ENCODE measurements around the gene TRAF6.
A peak's percentile ranks its signal among the peaks of the same experiment; 100 is the strongest.

The TRAF6 gene

GRCh38 chr11:36459046-36459445 is 51.0 kb downstream of the TRAF6 start:
- H3K4me3 Mint-ChIP-seq, result no peak overlapping the region
- no peak for ATAC-seq (ENCODE audit: low read depth)
- no peaks in the 10 kb centered on the region for H3K9me3 Mint-ChIP-seq
- H3K36me3 Mint-ChIP-seq, result no peaks in the 10 kb centered on the region
- H3K27ac Mint-ChIP-seq, result no peak overlapping the region
- H3K4me1 Mint-ChIP-seq, result no peaks in the 10 kb centered on the region
- H3K27me3 Mint-ChIP-seq, result no peaks in the 10 kb centered on the region
- no peak for DNase-seq (ENCODE audit: low spot score in 2 of 2)

- ATAC-seq (ENCODE audit: low read depth), result no peak
- no peaks in the 10 kb centered on the region for H3K9me3 Mint-ChIP-seq
- no peaks in the 10 kb centered on the region for H3K36me3 Mint-ChIP-seq
- DNase-seq (ENCODE audit: low spot score in 2 of 2), result no peak
- H3K4me3 Mint-ChIP-seq, result no peak overlapping the region
- H3K27ac Mint-ChIP-seq, result no peak overlapping the region
- peaks cover 5% of the 10 kb centered on the region for H3K4me1 Mint-ChIP-seq
- H3K27me3 Mint-ChIP-seq, result no peaks in the 10 kb centered on the region
These were observed 51.8 kb downstream of the TRAF6 start for GRCh38 chr11:36458129-36458915.

GRCh38 chr11:36456156-36456555 is 53.9 kb downstream of the TRAF6 start:
- DNase-seq (ENCODE audit: low spot score in 2 of 2) (no peak), ATAC-seq (ENCODE audit: low read depth) (no peak)
- no peaks in the 10 kb centered on the region for H3K9me3 Mint-ChIP-seq
- H3K4me1 Mint-ChIP-seq, result peaks cover 5% of the 10 kb centered on the region
- H3K27ac Mint-ChIP-seq, result no peak overlapping the region
- H3K27me3 Mint-ChIP-seq, result no peaks in the 10 kb centered on the region
- no peaks in the 10 kb centered on the region for H3K36me3 Mint-ChIP-seq
- no peak overlapping the region for H3K4me3 Mint-ChIP-seq

- ATAC-seq (ENCODE audit: low read depth) (no peak), DNase-seq (ENCODE audit: low spot score in 2 of 2) (no peak)
- Mint-ChIP-seq H3K9me3 (no peaks in the 10 kb centered on the region), H3K27ac (no peak overlapping the region), H3K36me3 (no peaks in the 10 kb centered on the region), H3K27me3 (no peaks in the 10 kb centered on the region), H3K4me3 (no peak overlapping the region), H3K4me1 (peaks cover 5% of the 10 kb centered on the region)
These were observed 54.4 kb downstream of the TRAF6 start for GRCh38 chr11:36455658-36456111.

- ATAC-seq (ENCODE audit: low read depth) (no peak), DNase-seq (ENCODE audit: low spot score in 2 of 2) (no peak)
- Mint-ChIP-seq H3K9me3 (no peaks in the 10 kb centered on the region), H3K27ac (no peak overlapping the region), H3K36me3 (no peaks in the 10 kb centered on the region), H3K27me3 (no peaks in the 10 kb centered on the region), H3K4me1 (peaks cover 9% of the 10 kb centered on the region), H3K4me3 (no peak overlapping the region)
These were observed 55.0 kb downstream of the TRAF6 start for GRCh38 chr11:36454941-36455631.

- Mint-ChIP-seq H3K4me1 (peaks cover 14% of the 10 kb centered on the region), H3K36me3 (peaks cover 3% of the 10 kb centered on the region), H3K9me3 (no peaks in the 10 kb centered on the region), H3K27ac (no peak overlapping the region), H3K27me3 (no peaks in the 10 kb centered on the region), H3K4me3 (no peak overlapping the region)
- DNase-seq (ENCODE audit: low spot score in 2 of 2) (no peak), ATAC-seq (ENCODE audit: low read depth) (no peak)
These were observed 55.5 kb downstream of the TRAF6 start for GRCh38 chr11:36454551-36454940.

GRCh38 chr11:36453678-36454077 is 56.4 kb downstream of the TRAF6 start:
- H3K36me3 Mint-ChIP-seq, result peaks cover 3% of the 10 kb centered on the region
- no peak overlapping the region for H3K27ac Mint-ChIP-seq
- ATAC-seq (ENCODE audit: low read depth), result no peak
- peaks cover 14% of the 10 kb centered on the region for H3K4me1 Mint-ChIP-seq
- H3K27me3 Mint-ChIP-seq, result no peaks in the 10 kb centered on the region
- no peak for DNase-seq (ENCODE audit: low spot score in 2 of 2)
- H3K4me3 Mint-ChIP-seq, result no peak overlapping the region
- H3K9me3 Mint-ChIP-seq, result no peaks in the 10 kb centered on the region

- peaks cover 14% of the 10 kb centered on the region for H3K4me1 Mint-ChIP-seq
- DNase-seq (ENCODE audit: low spot score in 2 of 2) (no peak), ATAC-seq (ENCODE audit: low read depth) (no peak)
- no peak overlapping the region for H3K27ac Mint-ChIP-seq
- H3K36me3 Mint-ChIP-seq, result peaks cover 3% of the 10 kb centered on the region
- H3K4me3 Mint-ChIP-seq, result no peak overlapping the region
- H3K27me3 Mint-ChIP-seq, result no peaks in the 10 kb centered on the region
- H3K9me3 Mint-ChIP-seq, result no peaks in the 10 kb centered on the region
These were observed 57.1 kb downstream of the TRAF6 start for GRCh38 chr11:36452961-36453360.

- Mint-ChIP-seq H3K9me3 (no peaks in the 10 kb centered on the region), H3K36me3 (peaks cover 3% of the 10 kb centered on the region), H3K27me3 (no peaks in the 10 kb centered on the region), H3K4me1 (peaks cover 14% of the 10 kb centered on the region), H3K27ac (no peak overlapping the region), H3K4me3 (no peak overlapping the region)
- DNase-seq (ENCODE audit: low spot score in 2 of 2) (no peak), ATAC-seq (ENCODE audit: low read depth) (no peak)
These were observed 57.7 kb downstream of the TRAF6 start for GRCh38 chr11:36452236-36452940.

- ATAC-seq (ENCODE audit: low read depth) (no peak), DNase-seq (ENCODE audit: low spot score in 2 of 2) (no peak)
- no peak overlapping the region for H3K27ac Mint-ChIP-seq
- no peak overlapping the region for H3K4me3 Mint-ChIP-seq
- no peaks in the 10 kb centered on the region for H3K9me3 Mint-ChIP-seq
- peaks cover 14% of the 10 kb centered on the region for H3K4me1 Mint-ChIP-seq
- peaks cover 3% of the 10 kb centered on the region for H3K36me3 Mint-ChIP-seq
- H3K27me3 Mint-ChIP-seq, result no peaks in the 10 kb centered on the region
These were observed 58.4 kb downstream of the TRAF6 start for GRCh38 chr11:36451681-36452080.

- H3K9me3 Mint-ChIP-seq, result no peaks in the 10 kb centered on the region
- H3K27me3 Mint-ChIP-seq, result no peaks in the 10 kb centered on the region
- no peak overlapping the region for H3K4me3 Mint-ChIP-seq
- ATAC-seq (ENCODE audit: low read depth) (no peak), DNase-seq (ENCODE audit: low spot score in 2 of 2) (no peak)
- H3K36me3 Mint-ChIP-seq, result peaks cover 3% of the 10 kb centered on the region
- no peak overlapping the region for H3K27ac Mint-ChIP-seq
- H3K4me1 Mint-ChIP-seq, result peaks cover 14% of the 10 kb centered on the region
These were observed 59.0 kb downstream of the TRAF6 start for GRCh38 chr11:36451045-36451444.

GRCh38 chr11:36450110-36450572 is 59.9 kb downstream of the TRAF6 start:
- peaks cover 3% of the 10 kb centered on the region for H3K36me3 Mint-ChIP-seq
- H3K4me1 Mint-ChIP-seq, result peaks cover 14% of the 10 kb centered on the region
- H3K4me3 Mint-ChIP-seq, result peak overlapping the region; percentile 75
- ATAC-seq (ENCODE audit: low read depth) (peak; percentile 82), DNase-seq (ENCODE audit: low spot score in 2 of 2) (no peak)
- H3K27me3 Mint-ChIP-seq, result no peaks in the 10 kb centered on the region
- H3K27ac Mint-ChIP-seq, result peak overlapping the region; percentile 66
- no peaks in the 10 kb centered on the region for H3K9me3 Mint-ChIP-seq

GRCh38 chr11:36449561-36450096 is 60.4 kb downstream of the TRAF6 start:
- H3K27me3 Mint-ChIP-seq, result no peaks in the 10 kb centered on the region
- H3K4me3 Mint-ChIP-seq, result peak overlapping the region; percentile 75
- DNase-seq (ENCODE audit: low spot score in 2 of 2), result no peak
- peak; percentile 8 for ATAC-seq (ENCODE audit: low read depth)
- no peaks in the 10 kb centered on the region for H3K9me3 Mint-ChIP-seq
- H3K4me1 Mint-ChIP-seq, result peaks cover 14% of the 10 kb centered on the region
- H3K36me3 Mint-ChIP-seq, result peaks cover 3% of the 10 kb centered on the region
- H3K27ac Mint-ChIP-seq, result peak overlapping the region; percentile 66

GRCh38 chr11:36447947-36448346 is 62.1 kb downstream of the TRAF6 start:
- Mint-ChIP-seq H3K36me3 (peaks cover 3% of the 10 kb centered on the region), H3K4me1 (peaks cover 9% of the 10 kb centered on the region), H3K4me3 (no peak overlapping the region), H3K9me3 (no peaks in the 10 kb centered on the region), H3K27ac (no peak overlapping the region), H3K27me3 (no peaks in the 10 kb centered on the region)
- ATAC-seq (ENCODE audit: low read depth) (no peak), DNase-seq (ENCODE audit: low spot score in 2 of 2) (no peak)

Data from memory B cell (primary cell).